Chondrocyte (in vitro differentiated cells): Measurements from ENCODE around the gene RAB10. TPM values are rescaled to one million over a fixed set of nuclear protein-coding genes. Genes with fewer than 3 reads are reported as not detected.
A peak's percentile ranks its signal among the peaks of the same experiment; 100 is the strongest.
"Not testable (repeated sequence)": the region's sequence is repeated elsewhere in the genome, so short reads cannot be mapped to it uniquely, and the experiment has no call there.

Experiments used
- DNase-seq: peaks from one replicate; pipeline ENCODE4 v3.0.0; 2021; ENCODE audit warnings: mixed read lengths, low spot score
- H3K27ac Mint-ChIP-seq: one replicate; pipeline ENCODE4 v1.8.0; 2021; ENCODE audit warnings: mild to moderate bottlenecking, moderate library complexity, mixed read lengths; ENCODE audit not compliant: unreplicated experiment
- H3K27me3 Mint-ChIP-seq: 2 replicates; pipeline ENCODE4 v1.8.0; 2021; ENCODE audit warnings: low read depth, mixed read lengths
- H3K36me3 Mint-ChIP-seq: 2 replicates; pipeline ENCODE4 v1.8.0; 2021; ENCODE audit warnings: low read depth, mixed read lengths
- H3K4me1 Mint-ChIP-seq: 2 replicates; pipeline ENCODE4 v1.8.0; 2021; ENCODE audit warnings: low read depth, mild to moderate bottlenecking, mixed read lengths
- H3K4me3 Mint-ChIP-seq: one replicate; pipeline ENCODE4 v1.8.0; 2021; ENCODE audit warnings: mild to moderate bottlenecking, moderate library complexity, mixed read lengths; ENCODE audit not compliant: unreplicated experiment
- H3K9me3 Mint-ChIP-seq: 2 replicates; pipeline ENCODE4 v1.8.0; 2021; ENCODE audit warnings: low read depth, mixed read lengths
- CTCF ChIP-seq: fragments of 200-600 bp; sonication (generic); IDR thresholded peaks from 2 replicates; pipeline ENCODE4 v1.5.0; 2021; ENCODE audit warnings: antibody characterized with exemption, mild to moderate bottlenecking, moderate library complexity
- total RNA-seq: library from RNA; stranded (reverse); gene quantifications from 3 replicates; pipeline ENCODE4 v1.2.1, GENCODE V29; 2021

The RAB10 gene
- total RNA-seq, 1 donor from 2014 or later, result 153 TPM

GRCh38 chr2:26080356-26080755 is 46.5 kb downstream of the RAB10 start:
- H3K4me1 Mint-ChIP-seq, result peaks cover 38% of the 10 kb centered on the region
- H3K27ac Mint-ChIP-seq, result peak overlapping the region; percentile 65
- no peak for TF ChIP-seq CTCF
- DNase-seq, result no peak
- peaks cover 5% of the 10 kb centered on the region for H3K36me3 Mint-ChIP-seq
- H3K9me3 Mint-ChIP-seq, result peaks cover 16% of the 10 kb centered on the region
- H3K27me3 Mint-ChIP-seq, result no peaks in the 10 kb centered on the region
- H3K4me3 Mint-ChIP-seq, result no peak overlapping the region

- peaks cover 35% of the 10 kb centered on the region for H3K4me1 Mint-ChIP-seq
- not testable (repeated sequence) for H3K36me3 Mint-ChIP-seq, H3K27me3 Mint-ChIP-seq, H3K27ac Mint-ChIP-seq, DNase-seq, H3K4me3 Mint-ChIP-seq
- peaks cover 16% of the 10 kb centered on the region for H3K9me3 Mint-ChIP-seq
Measured at GRCh38 chr2:26080925-26081324, 47.0 kb downstream of the RAB10 start.

- Mint-ChIP-seq H3K4me3 (no peak overlapping the region), H3K36me3 (peaks cover 7% of the 10 kb centered on the region), H3K27ac (no peak overlapping the region), H3K4me1 (peaks cover 36% of the 10 kb centered on the region), H3K9me3 (peaks cover 16% of the 10 kb centered on the region), H3K27me3 (no peaks in the 10 kb centered on the region)
- TF ChIP-seq CTCF, result no peak
- DNase-seq, result no peak
Measured at GRCh38 chr2:26081556-26081955, 47.7 kb downstream of the RAB10 start.

- no peak for DNase-seq
- no peak for TF ChIP-seq CTCF
- peaks cover 43% of the 10 kb centered on the region for H3K4me1 Mint-ChIP-seq
- no peaks in the 10 kb centered on the region for H3K27me3 Mint-ChIP-seq
- H3K4me3 Mint-ChIP-seq, result no peak overlapping the region
- peak overlapping the region; percentile 2 for H3K27ac Mint-ChIP-seq
- peaks cover 11% of the 10 kb centered on the region for H3K9me3 Mint-ChIP-seq
- H3K36me3 Mint-ChIP-seq, result peaks cover 5% of the 10 kb centered on the region
Measured at GRCh38 chr2:26086155-26086637, 52.3 kb downstream of the RAB10 start.

- Mint-ChIP-seq H3K4me1 (peaks cover 46% of the 10 kb centered on the region), H3K9me3 (peaks cover 9% of the 10 kb centered on the region), H3K4me3 (no peak overlapping the region), H3K27ac (no peak overlapping the region), H3K27me3 (no peaks in the 10 kb centered on the region), H3K36me3 (peaks cover 4% of the 10 kb centered on the region)
- TF ChIP-seq CTCF, result no peak
- DNase-seq, result no peak
Measured at GRCh38 chr2:26086779-26087178, 52.9 kb downstream of the RAB10 start.

GRCh38 chr2:26088038-26088643 is 54.3 kb downstream of the RAB10 start:
- peaks cover 2% of the 10 kb centered on the region for H3K36me3 Mint-ChIP-seq
- H3K4me1 Mint-ChIP-seq, result peaks cover 46% of the 10 kb centered on the region
- no peaks in the 10 kb centered on the region for H3K27me3 Mint-ChIP-seq
- TF ChIP-seq CTCF, result peak; percentile 81
- peaks cover 4% of the 10 kb centered on the region for H3K9me3 Mint-ChIP-seq
- H3K27ac Mint-ChIP-seq, result no peak overlapping the region
- H3K4me3 Mint-ChIP-seq, result no peak overlapping the region
- no peak for DNase-seq

GRCh38 chr2:26088931-26089330 is 55.0 kb downstream of the RAB10 start:
- H3K27me3 Mint-ChIP-seq, DNase-seq, H3K4me3 Mint-ChIP-seq, H3K36me3 Mint-ChIP-seq, H3K9me3 Mint-ChIP-seq: not testable (repeated sequence)
- peaks cover 46% of the 10 kb centered on the region for H3K4me1 Mint-ChIP-seq
- H3K27ac Mint-ChIP-seq, result peak overlapping the region; percentile 63
